ENCODE data around the gene MCMBP.

The MCMBP gene

GRCh38 chr10:119818889-119819270, 53.8 kb downstream of the MCMBP start:
- no peak overlapping the region for H3K27ac ChIP-seq (ENCODE audit: low read length)
- no peak overlapping the region for H3K4me2 ChIP-seq (ENCODE audit: low read depth, low read length)
- H3K79me2 ChIP-seq (ENCODE audit: low read length): no peaks in the 10 kb centered on the region
- no peaks in the 10 kb centered on the region for H3K4me1 ChIP-seq (ENCODE audit: low read length)
- no peak overlapping the region for H2AFZ ChIP-seq (ENCODE audit: low read length)
- H3K4me3 ChIP-seq (ENCODE audit: low read length): no peak overlapping the region
- H4K20me1 ChIP-seq (ENCODE audit: insufficient read depth, low read length): no peaks in the 10 kb centered on the region
- DNase-seq: no peak
- no peak for TF ChIP-seq CTCF (IDR thresholded peaks at IDR 0.05; ENCODE audit: low read length)
- no peak for TF ChIP-seq EZH2 (optimal IDR thresholded peaks at IDR 0.05; ENCODE audit: low read depth, low read length)
- no peak for TF ChIP-seq EZH2phosphoT487 (IDR thresholded peaks at IDR 0.05; ENCODE audit: low read length)
- H3K27me3 ChIP-seq (replicated peaks; ENCODE audit: insufficient read depth, low read length): no peaks in the 10 kb centered on the region
- H3K36me3 ChIP-seq (replicated peaks; ENCODE audit: insufficient read depth, low read length): no peaks in the 10 kb centered on the region
- H3F3A ChIP-seq (ENCODE audit: insufficient read depth, low read length): no peaks in the 10 kb centered on the region
- H3K9me2 ChIP-seq (replicated peaks; ENCODE audit: insufficient read depth, low read length): no peaks in the 10 kb centered on the region
- H3K9ac ChIP-seq (ENCODE audit: low read length): no peak overlapping the region
- H3K9me3 ChIP-seq (replicated peaks; ENCODE audit: insufficient read depth, low read length): no peaks in the 10 kb centered on the region

- no peak for DNase-seq
- Histone ChIP-seq H3K4me2 (ENCODE audit: low read depth, low read length) (no peak overlapping the region), H3K9me2 (replicated peaks; ENCODE audit: insufficient read depth, low read length) (no peaks in the 10 kb centered on the region), H3K27ac (ENCODE audit: low read length) (no peak overlapping the region), H4K20me1 (ENCODE audit: insufficient read depth, low read length) (no peaks in the 10 kb centered on the region), H2AFZ (ENCODE audit: low read length) (no peak overlapping the region), H3K36me3 (replicated peaks; ENCODE audit: insufficient read depth, low read length) (no peaks in the 10 kb centered on the region), H3K4me1 (ENCODE audit: low read length) (no peaks in the 10 kb centered on the region), H3K4me3 (ENCODE audit: low read length) (no peak overlapping the region), H3K9me3 (replicated peaks; ENCODE audit: insufficient read depth, low read length) (no peaks in the 10 kb centered on the region), H3F3A (ENCODE audit: insufficient read depth, low read length) (no peaks in the 10 kb centered on the region), H3K9ac (ENCODE audit: low read length) (no peak overlapping the region), H3K79me2 (ENCODE audit: low read length) (no peaks in the 10 kb centered on the region), H3K27me3 (replicated peaks; ENCODE audit: insufficient read depth, low read length) (no peaks in the 10 kb centered on the region)
- TF ChIP-seq EZH2phosphoT487 (IDR thresholded peaks at IDR 0.05; ENCODE audit: low read length) (no peak), EZH2 (optimal IDR thresholded peaks at IDR 0.05; ENCODE audit: low read depth, low read length) (no peak), CTCF (IDR thresholded peaks at IDR 0.05; ENCODE audit: low read length) (no peak)
Measured at GRCh38 chr10:119817991-119818888, 54.4 kb downstream of the MCMBP start.

DNA sequence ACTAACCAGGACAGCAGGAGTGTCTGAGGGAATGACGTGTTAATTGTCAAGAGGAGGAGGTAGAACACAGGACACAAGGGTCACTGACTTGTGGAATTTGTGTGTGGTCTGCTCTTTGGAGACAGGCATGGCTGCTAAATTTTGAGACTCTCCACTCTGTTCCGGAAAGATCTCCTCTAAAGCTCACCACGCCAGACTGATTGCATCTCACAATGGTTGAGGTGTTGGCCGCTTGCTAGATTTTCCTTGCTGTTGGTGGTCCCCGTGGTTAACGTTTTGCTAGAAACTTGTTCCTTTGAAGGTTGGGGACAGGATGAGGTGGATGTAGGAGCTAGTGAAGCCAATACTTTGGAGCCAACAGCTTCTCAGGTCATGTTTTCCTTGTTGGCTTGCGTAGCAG, 57.0 kb downstream of the MCMBP start:
- Histone ChIP-seq H3K36me3 (replicated peaks; ENCODE audit: insufficient read depth, low read length) (no peaks in the 10 kb centered on the region; the same call in 1 of the 2 replicates), H2AFZ (ENCODE audit: low read length) (no peak overlapping the region), H3K9me3 (replicated peaks; ENCODE audit: insufficient read depth, low read length) (no peaks in the 10 kb centered on the region), H3K4me1 (ENCODE audit: low read length) (peaks cover 6% of the 10 kb centered on the region; the same call in 1 of the 2 replicates), H3K4me3 (ENCODE audit: low read length) (no peak overlapping the region), H4K20me1 (ENCODE audit: insufficient read depth, low read length) (no peaks in the 10 kb centered on the region), H3K27me3 (replicated peaks; ENCODE audit: insufficient read depth, low read length) (no peaks in the 10 kb centered on the region), H3K27ac (ENCODE audit: low read length) (no peak overlapping the region), H3K79me2 (ENCODE audit: low read length) (no peaks in the 10 kb centered on the region), H3F3A (ENCODE audit: insufficient read depth, low read length) (no peaks in the 10 kb centered on the region), H3K9ac (ENCODE audit: low read length) (no peak overlapping the region), H3K4me2 (ENCODE audit: low read depth, low read length) (no peak overlapping the region), H3K9me2 (replicated peaks; ENCODE audit: insufficient read depth, low read length) (no peaks in the 10 kb centered on the region)
- TF ChIP-seq EZH2 (optimal IDR thresholded peaks at IDR 0.05; ENCODE audit: low read depth, low read length): no peak
- DNase-seq: no peak

- TF ChIP-seq CTCF (IDR thresholded peaks at IDR 0.05; ENCODE audit: low read length) (no peak), EZH2phosphoT487 (IDR thresholded peaks at IDR 0.05; ENCODE audit: low read length) (no peak), EZH2 (optimal IDR thresholded peaks at IDR 0.05; ENCODE audit: low read depth, low read length) (no peak)
- Histone ChIP-seq H4K20me1 (ENCODE audit: insufficient read depth, low read length) (no peaks in the 10 kb centered on the region), H3K4me1 (ENCODE audit: low read length) (peaks cover 14% of the 10 kb centered on the region), H3K9me3 (replicated peaks; ENCODE audit: insufficient read depth, low read length) (no peaks in the 10 kb centered on the region), H3K27me3 (replicated peaks; ENCODE audit: insufficient read depth, low read length) (no peaks in the 10 kb centered on the region), H3K27ac (ENCODE audit: low read length) (no peak overlapping the region), H2AFZ (ENCODE audit: low read length) (no peak overlapping the region), H3K36me3 (replicated peaks; ENCODE audit: insufficient read depth, low read length) (no peaks in the 10 kb centered on the region; the same call in 1 of the 2 replicates), H3K79me2 (ENCODE audit: low read length) (no peaks in the 10 kb centered on the region), H3K9ac (ENCODE audit: low read length) (no peak overlapping the region), H3K4me2 (ENCODE audit: low read depth, low read length) (no peak overlapping the region), H3K9me2 (replicated peaks; ENCODE audit: insufficient read depth, low read length) (no peaks in the 10 kb centered on the region), H3K4me3 (ENCODE audit: low read length) (no peak overlapping the region), H3F3A (ENCODE audit: insufficient read depth, low read length) (peaks cover 9% of the 10 kb centered on the region)
- DNase-seq: no peak
Measured at GRCh38 chr10:119812684-119813083, 60.0 kb downstream of the MCMBP start.

Measured in MM.1S (cell line).